ENCODE data around the gene ARHGEF16.

The ARHGEF16 gene

DNA sequence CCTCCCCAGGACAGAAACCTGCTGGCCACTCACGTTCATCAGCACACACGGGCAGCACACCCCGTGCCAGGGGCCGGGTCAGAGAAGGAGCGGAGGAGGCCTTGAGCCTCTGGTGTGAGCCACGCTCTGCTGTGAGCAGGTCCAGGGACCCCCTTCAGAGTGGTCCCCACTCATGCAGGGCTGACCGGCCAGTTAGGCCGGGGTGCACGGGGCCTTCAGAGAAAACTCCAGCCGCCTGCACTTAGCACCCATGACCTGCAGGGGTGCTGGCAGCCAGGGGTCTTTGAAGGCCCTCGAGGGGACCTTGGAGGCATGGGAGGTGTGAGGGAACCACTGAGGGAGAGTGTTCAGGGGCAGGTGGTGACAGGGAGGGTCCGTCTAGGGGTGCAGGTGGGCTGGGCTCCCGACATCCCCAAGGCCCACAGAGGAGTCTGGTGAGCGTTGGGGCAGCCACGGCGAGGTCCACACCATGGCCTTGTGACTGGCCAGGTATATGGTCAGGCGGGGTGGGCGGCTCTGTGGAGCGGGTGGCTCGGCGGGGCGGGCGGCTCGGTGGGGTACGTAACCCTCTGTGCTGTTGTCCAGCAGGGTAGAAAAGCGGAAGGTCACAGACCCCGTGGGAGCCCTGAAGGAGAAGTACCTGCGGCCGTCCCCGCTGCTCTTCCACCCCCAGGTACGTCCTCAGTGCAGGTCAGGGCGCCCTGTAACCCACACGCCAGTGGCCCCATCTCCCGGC lies 40.3 kb upstream of the ARHGEF16 start:
- Histone ChIP-seq H3K4me1 (no peaks in the 10 kb centered on the region), H3K4me3 (ENCODE audit: low read depth, low read length) (no peak overlapping the region), H3K36me3 (no peaks in the 10 kb centered on the region), H3K27me3 (peaks cover 8% of the 10 kb centered on the region), H3K9me3 (no peaks in the 10 kb centered on the region)
- TF ChIP-seq, protein P1, sequence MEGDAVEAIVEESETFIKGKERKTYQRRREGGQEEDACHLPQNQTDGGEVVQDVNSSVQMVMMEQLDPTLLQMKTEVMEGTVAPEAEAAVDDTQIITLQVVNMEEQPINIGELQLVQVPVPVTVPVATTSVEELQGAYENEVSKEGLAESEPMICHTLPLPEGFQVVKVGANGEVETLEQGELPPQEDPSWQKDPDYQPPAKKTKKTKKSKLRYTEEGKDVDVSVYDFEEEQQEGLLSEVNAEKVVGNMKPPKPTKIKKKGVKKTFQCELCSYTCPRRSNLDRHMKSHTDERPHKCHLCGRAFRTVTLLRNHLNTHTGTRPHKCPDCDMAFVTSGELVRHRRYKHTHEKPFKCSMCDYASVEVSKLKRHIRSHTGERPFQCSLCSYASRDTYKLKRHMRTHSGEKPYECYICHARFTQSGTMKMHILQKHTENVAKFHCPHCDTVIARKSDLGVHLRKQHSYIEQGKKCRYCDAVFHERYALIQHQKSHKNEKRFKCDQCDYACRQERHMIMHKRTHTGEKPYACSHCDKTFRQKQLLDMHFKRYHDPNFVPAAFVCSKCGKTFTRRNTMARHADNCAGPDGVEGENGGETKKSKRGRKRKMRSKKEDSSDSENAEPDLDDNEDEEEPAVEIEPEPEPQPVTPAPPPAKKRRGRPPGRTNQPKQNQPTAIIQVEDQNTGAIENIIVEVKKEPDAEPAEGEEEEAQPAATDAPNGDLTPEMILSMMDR (IDR thresholded peaks at IDR 0.05; ENCODE audit: low read depth, low read length) = no peak
- no peak for DNase-seq

DNA sequence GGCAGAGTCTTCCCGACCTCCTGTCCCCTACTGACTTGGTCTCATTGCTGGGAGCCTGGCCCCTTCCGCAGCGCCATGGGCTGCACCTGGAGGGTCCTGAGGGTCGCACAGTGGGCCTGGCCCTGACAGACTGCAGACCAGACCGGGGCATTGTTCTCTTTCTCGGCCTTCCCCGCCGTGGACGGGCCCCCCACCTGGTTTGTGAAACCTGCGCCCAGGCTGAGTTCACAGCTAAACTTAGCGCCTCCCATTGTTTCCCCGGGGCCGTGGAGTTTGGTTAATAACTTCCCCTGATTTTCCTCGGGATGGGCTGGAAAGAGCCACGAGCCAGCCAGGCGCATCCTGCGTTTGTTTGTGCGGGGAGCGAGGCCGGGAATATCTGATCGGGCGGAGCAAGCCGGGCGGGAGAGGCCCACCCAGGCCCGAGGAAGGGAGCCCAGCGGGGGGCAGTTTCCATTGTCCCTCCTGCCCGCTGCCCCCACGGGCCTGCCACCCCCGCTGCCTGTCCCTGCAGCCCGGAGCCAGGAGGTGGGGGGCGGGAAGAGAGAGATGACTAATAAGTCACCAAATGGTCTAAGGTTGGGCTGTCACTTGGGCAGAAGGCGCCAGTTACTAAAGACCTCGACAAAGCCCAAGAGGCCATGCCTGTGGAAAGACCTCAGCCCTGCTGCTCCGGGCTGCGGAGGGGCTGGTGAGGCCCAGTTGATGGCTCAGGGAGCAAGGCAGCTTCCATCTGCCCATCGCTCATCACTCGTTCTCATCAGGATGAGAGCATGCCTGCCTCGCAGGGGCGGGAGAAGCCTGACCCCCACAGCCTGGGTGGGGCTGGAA lies 39.0 kb upstream of the ARHGEF16 start:
- Histone ChIP-seq H3K4me3 (ENCODE audit: low read depth, low read length) (no peak overlapping the region), H3K27me3 (peaks cover 8% of the 10 kb centered on the region), H3K4me1 (no peaks in the 10 kb centered on the region), H3K36me3 (no peaks in the 10 kb centered on the region), H3K9me3 (no peaks in the 10 kb centered on the region)
- TF ChIP-seq, protein P1 (IDR thresholded peaks at IDR 0.05; ENCODE audit: low read depth, low read length) = no peak
- DNase-seq = no peak

DNA sequence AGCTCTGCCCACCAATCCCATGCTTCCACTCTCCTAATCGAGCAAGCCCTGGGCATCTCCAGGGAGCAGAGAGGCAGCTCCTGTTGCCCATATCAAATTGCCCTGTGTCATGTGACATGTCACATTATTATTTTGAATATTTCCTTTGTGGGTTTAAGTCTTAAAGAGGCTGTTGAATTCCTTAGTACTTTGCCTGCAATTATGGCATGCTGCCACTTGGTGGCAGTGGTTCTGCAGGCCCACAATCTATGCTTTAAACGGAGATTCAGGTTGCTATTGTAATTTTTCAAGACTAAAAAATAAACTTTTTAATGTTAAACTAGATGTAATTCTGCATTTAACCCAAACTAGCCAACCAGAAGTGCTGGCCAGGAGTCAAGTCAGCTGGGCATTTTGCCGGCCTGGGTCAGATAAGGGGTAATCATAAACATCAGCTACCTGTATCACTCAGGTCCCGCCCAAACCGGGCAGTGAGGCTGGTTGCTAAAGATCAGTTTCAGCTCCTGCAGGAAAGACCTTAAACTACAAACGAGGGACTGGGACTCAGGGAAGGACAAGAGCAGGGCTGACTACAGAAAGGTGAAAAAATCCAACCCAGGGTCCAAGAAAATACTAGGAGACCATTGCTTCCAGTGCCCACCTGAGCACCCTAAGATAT lies 37.3 kb upstream of the ARHGEF16 start:
- TF ChIP-seq, protein P1 (IDR thresholded peaks at IDR 0.05; ENCODE audit: low read depth, low read length) = peak; percentile 52
- Histone ChIP-seq H3K27me3 (no peaks in the 10 kb centered on the region; the same call in 1 of the 2 replicates), H3K4me3 (ENCODE audit: low read depth, low read length) (no peak overlapping the region), H3K9me3 (no peaks in the 10 kb centered on the region), H3K36me3 (no peaks in the 10 kb centered on the region), H3K4me1 (no peaks in the 10 kb centered on the region)
- DNase-seq = no peak

DNA sequence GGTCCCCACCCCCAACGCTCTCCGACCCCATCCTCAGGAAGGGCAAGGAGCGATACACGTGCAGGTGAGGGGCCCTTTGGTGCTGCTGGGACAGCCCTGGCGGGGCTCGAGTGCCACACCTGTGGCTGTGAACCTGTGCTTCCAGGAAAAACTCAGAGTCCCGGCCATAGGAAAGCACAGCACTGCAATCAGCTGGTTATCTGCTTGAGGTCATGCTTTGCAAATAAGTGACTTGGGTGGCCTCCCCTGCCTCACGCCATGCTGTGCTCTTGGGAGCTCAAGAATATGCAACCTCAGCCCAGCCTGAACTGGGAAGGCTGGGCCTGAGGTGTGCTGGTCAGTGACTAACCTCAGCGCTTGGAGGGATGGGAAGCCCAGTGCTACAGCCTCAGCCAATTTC lies 36.5 kb upstream of the ARHGEF16 start:
- H3K36me3 ChIP-seq = no peaks in the 10 kb centered on the region

DNA sequence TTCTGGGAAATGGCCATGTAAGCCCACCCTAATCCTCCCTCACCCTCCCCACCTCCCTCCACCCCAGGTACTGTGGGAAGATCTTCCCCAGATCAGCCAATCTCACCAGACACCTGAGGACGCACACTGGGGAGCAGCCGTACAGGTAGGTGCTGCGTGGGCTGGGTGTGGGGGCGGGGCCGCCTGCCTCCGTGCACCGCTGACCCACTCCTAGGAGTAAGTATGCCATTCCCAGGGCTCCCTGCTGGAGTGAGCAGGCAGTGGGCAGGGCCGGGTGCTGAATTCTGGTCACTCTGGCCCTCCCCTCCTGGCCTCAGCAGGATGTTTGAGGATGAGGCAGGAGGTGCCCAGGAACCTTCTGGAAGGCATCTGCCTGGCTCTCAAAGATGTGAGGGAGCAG lies 35.9 kb upstream of the ARHGEF16 start:
- TF ChIP-seq, protein P1 (IDR thresholded peaks at IDR 0.05; ENCODE audit: low read depth, low read length) = no peak
- no peak for DNase-seq
- Histone ChIP-seq H3K27me3 (no peaks in the 10 kb centered on the region; the same call in 1 of the 2 replicates), H3K4me3 (ENCODE audit: low read depth, low read length) (no peak overlapping the region), H3K4me1 (no peaks in the 10 kb centered on the region), H3K36me3 (no peaks in the 10 kb centered on the region), H3K9me3 (no peaks in the 10 kb centered on the region)

More for the DNA sequence above, 36.5 kb upstream of the ARHGEF16 start:
- H3K27me3 ChIP-seq = no peaks in the 10 kb centered on the region; the same call in 1 of the 2 replicates
- H3K4me1 ChIP-seq = no peaks in the 10 kb centered on the region
- DNase-seq = no peak
- TF ChIP-seq, protein P1 (IDR thresholded peaks at IDR 0.05; ENCODE audit: low read depth, low read length) = no peak
- no peak overlapping the region for H3K4me3 ChIP-seq (ENCODE audit: low read depth, low read length)
- H3K9me3 ChIP-seq = no peaks in the 10 kb centered on the region
